NCI-H2029 treated with DMSO at 0.1 percent for 48 hours (cell line): ENCODE data around the gene ANP32D.
"Not testable (repeated sequence)": the region's sequence is repeated elsewhere in the genome, so short reads cannot be mapped to it uniquely, and the experiment has no call there.

Experiments
- DNase-seq: peaks from one replicate; lab custom pipeline; 2025; lab: John Stamatoyannopoulos, UW

ANP32D gene

DNA sequence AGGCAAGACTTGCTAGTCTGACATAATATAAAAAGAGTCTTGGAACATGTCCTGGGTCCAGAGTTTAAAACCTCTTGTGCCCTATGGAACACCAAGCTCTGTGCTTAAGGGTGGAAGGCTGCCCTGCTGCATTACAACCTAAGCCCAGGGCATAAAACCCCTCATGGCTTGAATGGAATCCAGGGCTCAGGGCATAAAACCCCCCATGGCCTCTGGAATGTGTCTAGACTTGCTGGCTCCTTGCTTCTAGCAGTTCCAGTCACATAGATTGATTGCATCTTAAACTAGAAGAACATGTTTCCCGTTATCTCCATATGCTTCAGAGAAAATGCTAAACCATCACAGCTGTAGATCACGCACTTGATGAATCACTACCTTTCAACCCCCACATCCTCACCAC, 34.5 kb downstream of the ANP32D start:
- DNase-seq, result not testable (repeated sequence)

DNA sequence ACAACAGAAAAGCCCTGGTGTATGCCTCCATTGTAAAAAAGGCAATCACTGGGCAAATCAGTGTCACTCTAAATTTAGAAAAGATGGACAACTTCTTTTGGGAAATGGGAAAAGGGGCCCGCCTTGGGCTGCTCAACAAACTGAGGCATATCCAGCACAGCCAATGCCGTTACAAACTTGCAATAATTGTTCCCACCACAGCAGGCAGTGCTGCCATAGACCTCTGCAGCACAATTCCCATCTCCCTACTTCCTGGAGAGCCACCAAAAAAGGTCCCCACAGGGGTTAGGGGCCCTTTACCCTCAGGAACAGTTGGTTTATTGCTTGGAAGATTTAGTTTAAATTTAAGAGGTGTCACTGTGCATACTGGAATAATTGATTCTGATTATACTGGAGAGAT, 36.6 kb downstream of the ANP32D start:
- DNase-seq, result no peak

DNA sequence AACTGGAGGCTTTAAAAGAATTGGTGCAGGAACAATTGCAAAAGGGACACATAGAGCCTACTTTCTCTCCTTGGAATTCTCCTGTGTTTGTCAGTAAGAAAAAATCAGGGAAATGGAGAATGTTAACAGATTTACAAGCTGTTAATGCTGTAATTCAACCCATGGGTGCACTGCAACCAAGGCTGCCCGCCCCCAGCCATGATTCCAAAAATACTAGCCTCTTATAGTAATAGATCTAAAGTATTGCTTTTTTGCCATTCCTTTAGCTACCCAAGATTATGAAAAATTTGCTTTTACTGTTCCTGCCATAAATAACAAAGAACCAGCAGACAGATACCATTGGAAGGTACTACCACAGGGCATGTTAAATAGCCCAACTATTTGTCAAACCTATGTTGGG, 37.8 kb downstream of the ANP32D start:
- no peak for DNase-seq

DNA sequence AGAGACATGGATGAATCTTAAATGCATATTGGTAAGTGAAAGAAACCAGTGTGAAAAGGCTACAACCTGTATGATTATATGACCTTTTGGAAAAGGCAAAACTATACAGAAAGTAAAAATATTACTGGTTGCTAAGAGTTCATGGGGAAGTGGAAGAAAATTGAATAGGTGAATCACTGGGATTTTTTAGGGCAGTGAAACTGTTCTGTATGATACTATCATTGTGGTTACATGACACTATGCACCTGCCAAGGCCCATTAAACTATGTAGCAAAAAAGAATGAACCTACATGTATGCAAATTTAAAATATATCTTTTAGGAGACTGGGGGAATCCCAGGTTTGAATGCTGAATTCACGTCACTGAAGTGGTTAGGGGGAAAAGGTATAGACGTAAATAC, 40.5 kb downstream of the ANP32D start:
- no peak for DNase-seq

DNA sequence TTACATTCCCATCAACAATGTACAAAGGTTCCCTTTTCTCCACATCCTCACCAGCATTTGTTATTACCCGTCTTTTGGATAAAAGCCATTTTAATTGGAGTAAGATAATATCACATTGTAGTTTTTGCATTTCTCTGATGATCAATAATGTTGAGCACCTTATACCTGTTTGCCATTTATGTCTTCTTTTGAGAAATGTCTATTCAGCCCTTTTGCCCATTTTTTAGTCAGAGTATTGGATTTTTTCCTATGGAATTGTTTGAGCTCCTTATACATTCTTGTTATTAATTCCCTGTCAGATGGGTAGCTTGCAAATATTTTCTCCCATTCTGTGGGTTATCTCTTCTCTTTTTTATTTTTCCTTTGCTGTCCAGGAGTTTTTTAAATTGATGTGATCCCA, 42.4 kb downstream of the ANP32D start:
- DNase-seq, result no peak

DNA sequence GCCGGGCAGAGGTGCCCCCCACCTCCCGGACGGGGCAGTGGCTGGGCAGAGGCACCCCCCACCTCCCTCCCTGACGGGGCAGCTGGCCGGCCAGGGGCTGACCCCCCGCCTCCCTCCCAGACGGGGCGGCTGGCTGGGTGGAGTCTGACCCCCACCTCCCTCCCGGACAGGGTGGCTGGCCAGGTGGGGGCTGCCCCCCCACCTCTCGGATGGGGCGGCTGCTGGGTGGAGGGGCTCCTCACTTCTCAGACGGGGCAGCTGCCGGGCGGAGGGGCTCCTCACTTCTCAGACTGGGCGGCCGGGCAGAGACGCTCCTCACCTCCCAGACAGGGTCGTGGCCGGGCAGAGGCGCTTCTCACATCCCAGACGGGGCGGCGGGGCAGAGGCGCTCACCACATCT, 48.0 kb downstream of the ANP32D start:
- DNase-seq, result not testable (repeated sequence)
